CMK (cell line): Measurements from ENCODE around the gene DOCK2.

Source experiments
- DNase-seq: peaks from one replicate; pipeline ENCODE4 v3.0.0-alpha.2; 2010; ENCODE audit warnings: low read depth

DOCK2 gene

DNA sequence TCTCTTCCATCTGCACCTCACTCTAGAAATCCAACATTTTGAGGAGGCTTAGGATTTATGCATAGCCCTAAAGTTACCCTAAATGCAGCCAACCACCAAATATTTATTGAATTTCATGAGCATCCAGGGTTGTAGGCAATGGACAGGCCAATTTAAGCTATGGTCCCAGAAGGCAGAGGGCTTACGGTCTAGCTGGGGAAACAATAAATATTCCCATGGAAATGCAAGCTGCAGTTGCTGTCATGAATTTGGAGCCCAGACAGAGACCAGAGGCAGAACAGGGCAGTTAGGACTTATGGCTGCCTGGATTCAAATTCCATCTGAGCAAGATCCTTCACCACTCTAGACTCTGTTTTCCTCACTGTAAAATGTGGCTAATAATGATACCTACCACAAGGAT, 352.3 kb downstream of the DOCK2 start:
- no peak for DNase-seq

GRCh38 chr5:169991115-169991869, 354.2 kb downstream of the DOCK2 start:
- no peak for DNase-seq

- DNase-seq = no peak
These were observed 355.9 kb downstream of the DOCK2 start for GRCh38 chr5:169992789-169993484.

- no peak for DNase-seq
These were observed 356.4 kb downstream of the DOCK2 start for GRCh38 chr5:169993485-169993790.

DNA sequence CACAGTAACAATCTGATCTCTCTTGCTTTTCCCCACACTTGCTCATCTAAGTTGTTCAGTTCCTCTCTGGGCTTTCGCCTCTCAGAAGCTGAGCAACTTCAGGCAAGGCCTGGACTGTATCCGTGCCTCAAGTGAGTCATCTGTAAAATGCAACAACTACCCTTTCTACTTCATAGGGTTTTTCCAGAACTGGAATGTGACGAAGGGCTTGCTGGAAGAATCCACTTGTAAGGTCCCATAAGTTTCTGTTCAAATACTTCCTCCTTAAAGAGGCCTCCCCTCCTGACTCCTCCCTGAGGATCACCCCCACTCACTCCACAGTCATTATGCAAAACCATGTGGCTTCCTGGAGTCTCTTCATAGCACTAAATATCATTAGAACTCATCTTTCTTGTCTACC, 360.7 kb downstream of the DOCK2 start:
- no peak for DNase-seq

DNA sequence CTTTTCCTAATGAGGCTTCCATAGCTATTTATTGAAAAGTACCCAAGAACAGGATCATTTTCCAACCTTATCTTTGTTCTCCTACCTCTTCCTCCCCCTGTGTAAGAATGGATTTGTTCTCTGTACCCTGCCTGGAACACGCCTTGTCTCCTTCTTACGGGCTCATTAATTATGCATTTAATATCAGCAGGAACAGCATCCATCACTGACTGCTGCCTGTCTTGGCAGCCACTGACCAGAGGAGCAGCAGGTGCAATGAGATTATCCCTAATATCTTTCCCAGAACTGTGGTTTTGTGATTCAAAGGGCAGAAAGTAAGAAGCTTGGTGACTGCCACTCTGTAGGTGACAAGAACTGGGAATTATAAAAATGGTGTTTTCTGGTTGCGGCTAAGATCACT, 362.5 kb downstream of the DOCK2 start:
- DNase-seq = no peak

- no peak for DNase-seq
These were observed 363.1 kb downstream of the DOCK2 start for GRCh38 chr5:170000155-170000554.

GRCh38 chr5:170006021-170006420, 368.9 kb downstream of the DOCK2 start:
- DNase-seq = no peak

GRCh38 chr5:170008376-170008775, 371.3 kb downstream of the DOCK2 start:
- no peak for DNase-seq

GRCh38 chr5:170010595-170010994, 373.5 kb downstream of the DOCK2 start:
- DNase-seq = no peak

DNA sequence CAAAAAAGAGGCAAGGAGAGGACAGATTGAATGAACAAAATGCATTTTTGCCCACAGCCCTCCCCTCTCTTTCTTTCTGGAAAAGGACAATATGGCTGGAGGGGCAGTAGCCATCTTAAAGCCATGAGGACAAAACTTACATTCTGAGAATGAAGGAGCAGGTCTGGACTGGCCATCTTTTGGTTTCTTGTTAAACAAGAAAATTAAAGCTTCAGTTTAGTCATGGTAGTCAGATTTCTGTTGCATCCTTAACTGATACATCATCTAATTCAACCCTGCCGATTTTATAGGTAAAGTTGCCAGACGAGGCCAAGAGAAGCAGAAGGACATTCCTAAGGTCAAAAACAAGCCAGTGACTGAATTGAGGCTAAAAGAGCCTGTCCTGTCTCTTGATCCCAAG, 374.7 kb downstream of the DOCK2 start:
- no peak for DNase-seq

GRCh38 chr5:170012622-170013021, 375.5 kb downstream of the DOCK2 start:
- no peak for DNase-seq

GRCh38 chr5:170020423-170020822, 383.3 kb downstream of the DOCK2 start:
- no peak for DNase-seq

GRCh38 chr5:170021506-170021905, 384.4 kb downstream of the DOCK2 start:
- no peak for DNase-seq

DNA sequence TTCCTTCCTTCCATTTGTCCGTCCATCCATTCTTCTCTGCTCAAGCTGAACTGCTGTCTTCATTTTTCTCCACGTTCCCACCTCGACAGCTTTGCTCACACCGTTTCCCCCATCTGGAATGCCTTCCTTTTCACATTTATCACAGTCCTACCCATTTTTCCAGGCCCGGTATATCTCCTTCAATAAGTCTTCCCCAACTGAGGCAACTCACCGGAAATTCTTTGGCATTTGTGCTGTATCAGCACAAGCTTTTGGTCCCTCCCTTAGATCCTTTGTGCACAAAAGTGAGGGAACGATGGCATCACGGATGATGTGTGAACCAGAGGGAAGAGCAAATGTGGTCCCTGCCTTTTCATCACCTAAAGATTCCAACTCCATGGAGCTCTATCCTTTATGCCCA, 388.8 kb downstream of the DOCK2 start:
- DNase-seq = no peak

DNA sequence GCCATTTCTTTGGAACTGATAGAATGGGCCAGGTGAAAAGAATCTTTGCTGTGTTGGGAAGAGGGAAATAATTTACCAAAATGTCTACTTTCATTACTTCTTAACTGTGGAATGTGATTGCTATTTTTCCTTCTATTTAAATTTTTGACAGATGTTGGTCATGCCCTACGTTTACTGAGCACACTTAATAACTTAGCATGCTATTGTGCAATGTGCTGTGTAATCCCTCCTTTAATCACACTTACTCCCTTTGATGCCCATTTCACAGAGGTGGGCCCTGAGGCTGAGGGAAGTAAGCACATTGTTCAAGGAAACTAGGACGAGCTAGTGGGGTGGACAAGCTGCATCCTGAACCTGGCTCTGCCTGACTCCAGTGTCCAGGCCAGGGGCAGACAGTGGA, 391.0 kb downstream of the DOCK2 start:
- no peak for DNase-seq

- no peak for DNase-seq
These were observed 397.2 kb downstream of the DOCK2 start for GRCh38 chr5:170034231-170034630.

DNA sequence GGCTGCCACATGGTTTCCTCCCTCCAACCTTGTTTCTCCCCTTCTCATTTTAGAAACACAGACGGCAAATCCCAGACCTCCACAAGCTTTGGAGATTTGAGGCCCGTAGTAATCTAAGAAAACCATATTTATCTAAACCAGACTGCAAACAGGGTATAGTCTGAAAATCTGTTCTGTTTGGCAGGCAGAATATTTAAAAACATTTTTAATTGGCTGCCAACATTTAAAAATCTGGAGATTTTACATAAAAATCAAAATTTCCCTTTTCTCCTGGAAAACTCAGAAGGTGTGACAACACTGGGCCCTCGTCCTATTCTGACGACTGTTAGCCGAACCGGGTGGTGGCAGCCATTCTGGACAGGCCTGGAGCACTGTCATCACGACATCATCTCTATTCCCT, 401.2 kb downstream of the DOCK2 start:
- DNase-seq = no peak

GRCh38 chr5:170039830-170040229, 402.8 kb downstream of the DOCK2 start:
- DNase-seq = no peak

GRCh38 chr5:170046241-170046640, 409.2 kb downstream of the DOCK2 start:
- DNase-seq = no peak

DNA sequence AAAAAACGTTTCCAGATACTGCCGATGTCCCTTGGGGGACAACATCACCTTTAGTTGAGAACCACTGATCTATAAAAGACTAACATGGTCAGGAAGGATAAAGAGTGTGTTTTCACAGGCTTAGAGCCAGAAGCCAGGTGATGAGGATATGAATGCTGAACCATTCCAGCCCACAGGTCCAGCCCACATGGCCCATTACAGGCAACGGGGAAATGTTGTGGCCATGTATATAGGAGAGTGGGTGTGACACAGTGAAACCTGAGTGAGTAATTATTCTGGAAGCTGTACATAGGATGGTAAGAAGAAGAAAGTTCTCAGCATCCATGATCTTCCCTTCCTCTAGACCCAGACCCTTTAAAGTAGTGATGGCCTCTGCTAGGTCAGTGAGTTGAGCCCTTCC, 412.6 kb downstream of the DOCK2 start:
- DNase-seq = no peak

DNA sequence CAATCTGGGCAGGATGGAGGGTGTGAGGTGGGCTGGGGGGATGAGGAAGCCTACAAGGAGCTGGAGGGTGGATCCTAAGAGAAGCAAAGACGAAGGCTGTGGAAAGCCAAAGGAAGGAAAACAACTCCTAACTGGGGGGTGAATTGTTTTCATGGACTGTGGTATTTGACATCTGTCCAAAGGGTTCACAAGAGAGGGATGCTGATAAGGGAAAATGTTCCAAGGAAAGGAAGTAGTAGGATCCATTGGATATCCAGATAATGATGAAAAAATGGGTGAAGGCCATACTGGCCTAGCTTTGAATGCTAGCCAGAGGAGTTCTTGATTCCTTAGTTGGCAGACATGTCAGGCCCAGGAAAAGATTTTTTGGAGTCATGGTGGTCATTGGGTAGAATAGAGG, 416.8 kb downstream of the DOCK2 start:
- DNase-seq = no peak

- DNase-seq = no peak
These were observed 418.5 kb downstream of the DOCK2 start for GRCh38 chr5:170055606-170056005.
